ENCODE data around the gene RHD.

- TF ChIP-seq CTCF (IDR thresholded peaks at IDR 0.05) (no peak), POLR2A (IDR thresholded peaks at IDR 0.05) (no peak)
Measured at GRCh38 chr1:25342846-25343245, 70.5 kb downstream of the RHD start.
